HCT116 (cell line): Measurements from ENCODE around the gene TMEM204. TPM values are rescaled to one million over a fixed set of nuclear protein-coding genes. Genes with fewer than 3 reads are reported as not detected.

Experiments
- ATAC-seq: fragments of 200-7000 bp; cut with Tn5 transposase; 2 replicates; pipeline ENCODE4 v1.9.1; 2020; ENCODE audit warnings: mild to moderate bottlenecking, moderate library complexity
- BruUV-seq: library from RNA; stranded (reverse); fragments of 400-500 nt; replicated peaks from 2 replicates; lab custom pipeline; 2021; lab: Mats Ljungman, UMichigan
- CTCF ChIA-PET: fragments of 300-600 bp; sonication (Branson Sonifier 250); formaldehyde crosslinking; loops from one replicate; lab custom pipeline; 2021; ENCODE audit warnings: antibody characterized with exemption; lab: Charles Lee
- POLR2A ChIA-PET: fragments of 300-600, 350-600 bp; sonication (Branson Sonifier 250); formaldehyde crosslinking; loops from one replicate; lab custom pipeline; 2021; ENCODE audit warnings: antibody characterized with exemption; lab: Charles Lee
- RAD21 ChIA-PET, 2 experiments: fragments of 300-600 bp; sonication (Branson Sonifier 250); formaldehyde crosslinking; loops; one replicate each; lab custom pipeline; 2023; ENCODE audit warnings: low total read pairs in 2 of 2; ENCODE audit not compliant: uncharacterized antibody in 2 of 2, unreplicated experiment in 2 of 2, low non-redundant PET in 1 of 2; lab: Charles Lee
- DNase-seq: peaks from one replicate; pipeline ENCODE4 v3.0.0-alpha.2; 2010; ENCODE audit warnings: low read depth, low spot score
- H2AFZ ChIP-seq: fragments of 200-600 bp; shearing (Covaris generic), sonication (generic); 2 replicates; pipeline ENCODE4 v1.6.1; 2017; ENCODE audit warnings: low read depth, mixed run types, mixed read lengths, antibody characterized with exemption, low read length; ENCODE audit not compliant: poor library complexity, severe bottlenecking
- H3K27ac ChIP-seq: 2 replicates; pipeline ENCODE4 v1.5.1; 2012; ENCODE audit warnings: low read depth, low read length
- H3K27me3 ChIP-seq: fragments of 200-600 bp; sonication (generic); 2 replicates; pipeline ENCODE4 v1.6.1; 2016; ENCODE audit warnings: mixed run types, low read length, mixed read lengths; ENCODE audit not compliant: insufficient read depth
- H3K36me3 ChIP-seq, 2 experiments: fragments of 200-500 bp in 1 of 2; fragments of 200-600 bp in 1 of 2; sonication (Bioruptor generic) in 1 of 2; sonication (generic) in 1 of 2; 2 replicates each; pipeline versions ENCODE4 v1.5.1 to v1.6.1; 2014 to 2016; ENCODE audit warnings: low read length in 2 of 2, inconsistent platforms in 1 of 2, mixed read lengths in 1 of 2, mixed run types in 1 of 2; ENCODE audit not compliant: insufficient read depth in 2 of 2, control insufficient read depth in 1 of 2
- H3K4me1 ChIP-seq, 2 experiments: fragments of 200-600 bp in 1 of 2; sonication (generic) in 1 of 2; 2 replicates each; pipeline versions ENCODE4 v1.5.1 to v1.6.1; 2012 to 2017; ENCODE audit warnings: low read length in 2 of 2, inconsistent platforms in 1 of 2, mild to moderate bottlenecking in 1 of 2, mixed read lengths in 1 of 2, mixed run types in 1 of 2, moderate library complexity in 1 of 2; ENCODE audit not compliant: insufficient read depth in 2 of 2, control insufficient read depth in 1 of 2
- H3K4me2 ChIP-seq: fragments of 200-600 bp; sonication (generic); 2 replicates; pipeline ENCODE4 v1.6.1; 2017; ENCODE audit warnings: mixed run types, low read length, mixed read lengths
- H3K4me3 ChIP-seq, 2 experiments: fragments of 200-600 bp in 1 of 2; sonication (generic) in 1 of 2; replicated peaks in 1 of 2; 2 replicates each; pipeline ENCODE4 v1.5.1; 2011 to 2016; ENCODE audit warnings: low read length in 2 of 2, control low read depth in 1 of 2, low read depth in 1 of 2, mild to moderate bottlenecking in 1 of 2, mixed read lengths in 1 of 2, mixed run types in 1 of 2
- H3K79me2 ChIP-seq: fragments of 200-600 bp; sonication (generic); 2 replicates; pipeline ENCODE4 v1.6.1; 2017; ENCODE audit warnings: mild to moderate bottlenecking, mixed run types, low read length, moderate library complexity, mixed read lengths; ENCODE audit not compliant: insufficient read depth
- H3K9ac ChIP-seq: fragments of 200-600 bp; sonication (generic); 2 replicates; pipeline ENCODE4 v1.6.1; 2016; ENCODE audit warnings: low read length, mixed read lengths
- H3K9me2 ChIP-seq: fragments of 200-600 bp; sonication (generic), shearing (Covaris generic); 2 replicates; pipeline ENCODE4 v1.6.1; 2017; ENCODE audit warnings: mixed run types, mild to moderate bottlenecking, moderate library complexity; ENCODE audit not compliant: insufficient read depth
- H3K9me3 ChIP-seq, 2 experiments: fragments of 200-500 bp in 1 of 2; fragments of 200-600 bp in 1 of 2; sonication (Bioruptor generic) in 1 of 2; sonication (generic) in 1 of 2; 2 replicates each; pipeline ENCODE4 v1.6.1; 2014 to 2017; ENCODE audit warnings: low read length in 2 of 2, mixed read lengths in 2 of 2, inconsistent platforms in 1 of 2, low read depth in 1 of 2, mild to moderate bottlenecking in 1 of 2, mixed run types in 1 of 2, moderate library complexity in 1 of 2; ENCODE audit not compliant: control insufficient read depth in 1 of 2, insufficient read depth in 1 of 2
- H4K20me1 ChIP-seq: fragments of 200-600 bp; sonication (generic), shearing (Covaris generic); 2 replicates; pipeline ENCODE4 v1.6.1; 2017; ENCODE audit warnings: mixed run types, mild to moderate bottlenecking, moderate library complexity; ENCODE audit not compliant: insufficient read depth
- CBX3 ChIP-seq: IDR thresholded peaks from 2 replicates; pipeline ENCODE4 v1.6.1; 2012; ENCODE audit warnings: low read depth
- CEBPB ChIP-seq: IDR thresholded peaks from 2 replicates; pipeline ENCODE4 v1.6.1; 2012; ENCODE audit warnings: low read depth
- EGR1 ChIP-seq: IDR thresholded peaks from 2 replicates; pipeline ENCODE4 v1.6.1; 2012; ENCODE audit warnings: low read depth
- ELF1 ChIP-seq: IDR thresholded peaks from 2 replicates; pipeline ENCODE4 v1.6.1; 2012; ENCODE audit warnings: low read depth, borderline replicate concordance
- EZH2phosphoT487 ChIP-seq: fragments of 200-600 bp; IDR thresholded peaks from 2 replicates; pipeline ENCODE4 v1.6.1; 2018; ENCODE audit warnings: antibody characterized with exemption, borderline replicate concordance
- JUND ChIP-seq: IDR thresholded peaks from 2 replicates; pipeline ENCODE4 v1.6.1; 2012
- RAD21 ChIP-seq: IDR thresholded peaks from 2 replicates; pipeline ENCODE4 v1.6.1; 2012; ENCODE audit warnings: low read depth, mild to moderate bottlenecking
- REST ChIP-seq: IDR thresholded peaks from 2 replicates; pipeline ENCODE4 v1.6.1; 2012; ENCODE audit warnings: low read depth
- SIN3A ChIP-seq: IDR thresholded peaks from 2 replicates; pipeline ENCODE4 v1.6.1; 2012; ENCODE audit warnings: low read depth
- SRF ChIP-seq: IDR thresholded peaks from 2 replicates; pipeline ENCODE4 v1.6.1; 2012; ENCODE audit warnings: low read depth
- TCF7L2 ChIP-seq: IDR thresholded peaks from 2 replicates; pipeline ENCODE4 v1.7.0; 2011; ENCODE audit warnings: borderline replicate concordance, inconsistent platforms; ENCODE audit not compliant: insufficient read depth, insufficient read length; ENCODE audit errors: extremely low read depth
- ZBTB33 ChIP-seq: IDR thresholded peaks from 2 replicates; pipeline ENCODE4 v1.6.1; 2011; ENCODE audit warnings: mild to moderate bottlenecking, low read length, moderate library complexity; ENCODE audit not compliant: insufficient replicate concordance; ENCODE audit errors: extremely low read depth
- ZNF274 ChIP-seq: fragments of 200-500 bp; sonication (Bioruptor generic); IDR thresholded peaks from 2 replicates; pipeline ENCODE4 v1.6.1; 2014; ENCODE audit warnings: mild to moderate bottlenecking, low read depth, low read length, inconsistent platforms
- intact Hi-C: fragments of 100-400 bp; cut with micrococcal nuclease; formaldehyde crosslinking; loops from 2 replicates; pipeline ENCODE4 v1.10.0; 2022
- total RNA-seq: library from RNA; stranded (reverse); gene quantifications from one replicate; pipeline ENCODE4 v1.2.1, GENCODE V29; 2021; ENCODE audit not compliant: unreplicated experiment

Gene TMEM204
- total RNA-seq, 1 experiment from 2014 or later = 0.22 TPM

- Histone ChIP-seq H3K79me2 (no peaks in the 10 kb centered on the region), H3K9me2 (no peaks in the 10 kb centered on the region), H3K4me2 (no peak overlapping the region), H3K4me1 (no peaks in the 10 kb centered on the region), H3K36me3 (no peaks in the 10 kb centered on the region), H3K9ac (no peak overlapping the region), H3K27me3 (no peaks in the 10 kb centered on the region), H2AFZ (no peak overlapping the region), H3K27ac (no peak overlapping the region), H3K9me3 (no peaks in the 10 kb centered on the region), H3K4me3 (no peak overlapping the region), H4K20me1 (no peaks in the 10 kb centered on the region)
- TF ChIP-seq EGR1 = no peak
- TF ChIP-seq ZNF274 = no peak
- intact Hi-C loops = no loop called here
- POLR2A ChIA-PET = no interaction called here
- BruUV-seq = no TSS peak
- DNase-seq (no peak), ATAC-seq (no peak)
- RAD21 ChIA-PET = no interaction called here
- CTCF ChIA-PET = no interaction called here
Observed at GRCh38 chr16:1525871-1526607, 7.4 kb upstream of the TMEM204 start.

GRCh38 chr16:1526608-1527555 is 6.6 kb upstream of the TMEM204 start:
- ChIA-PET POLR2A (no interaction called here), CTCF (no interaction called here), RAD21 (no interaction called here)
- Histone ChIP-seq H3K79me2 (no peaks in the 10 kb centered on the region), H3K27ac (no peak overlapping the region), H3K27me3 (no peaks in the 10 kb centered on the region), H3K4me1 (no peaks in the 10 kb centered on the region), H3K9me3 (no peaks in the 10 kb centered on the region), H3K9me2 (no peaks in the 10 kb centered on the region), H3K36me3 (no peaks in the 10 kb centered on the region), H3K4me2 (no peak overlapping the region), H2AFZ (no peak overlapping the region), H3K4me3 (no peak overlapping the region), H3K9ac (no peak overlapping the region), H4K20me1 (no peaks in the 10 kb centered on the region)
- intact Hi-C loops = no loop called here
- no peak for DNase-seq
- BruUV-seq = no TSS peak
- ATAC-seq = no peak
- TF ChIP-seq JUND (no peak), RAD21 (no peak), CEBPB (no peak), CBX3 (no peak), TCF7L2 (no peak), EZH2phosphoT487 (no peak), ZBTB33 (no peak), SIN3A (no peak), EGR1 (no peak), SRF (no peak), ELF1 (no peak), REST (no peak)
